GM19467 (cell line): Measurements from ENCODE around the gene ACBD4.
"Not testable (repeated sequence)": the region's sequence is repeated elsewhere in the genome, so short reads cannot be mapped to it uniquely, and the experiment has no call there.

Source experiments
- ATAC-seq: cut with Tn5 transposase; IDR thresholded peaks from one replicate; pipeline ENCODE4 v1.9.1; 2021; ENCODE audit warnings: mild to moderate bottlenecking, moderate library complexity; ENCODE audit not compliant: unreplicated experiment

The ACBD4 gene

GRCh38 chr17:45117848-45118646, 17.4 kb upstream of the ACBD4 start:
- ATAC-seq = no peak

- ATAC-seq = no peak
Measured at GRCh38 chr17:45118691-45119090, 16.8 kb upstream of the ACBD4 start.

GRCh38 chr17:45119964-45120363, 15.5 kb upstream of the ACBD4 start:
- ATAC-seq = no peak

GRCh38 chr17:45120558-45120957, 14.9 kb upstream of the ACBD4 start:
- no peak for ATAC-seq

GRCh38 chr17:45121055-45121454, 14.4 kb upstream of the ACBD4 start:
- no peak for ATAC-seq

GRCh38 chr17:45123076-45123770, 12.3 kb upstream of the ACBD4 start:
- no peak for ATAC-seq

- ATAC-seq = no peak
Measured at GRCh38 chr17:45123930-45124796, 11.3 kb upstream of the ACBD4 start.

- not testable (repeated sequence) for ATAC-seq
Measured at GRCh38 chr17:45124797-45125122, 10.7 kb upstream of the ACBD4 start.

- ATAC-seq = no peak
Measured at GRCh38 chr17:45125509-45125908, 10.0 kb upstream of the ACBD4 start.

GRCh38 chr17:45127207-45127547, 8.3 kb upstream of the ACBD4 start:
- no peak for ATAC-seq

- ATAC-seq = no peak
Measured at GRCh38 chr17:45127548-45128300, 7.8 kb upstream of the ACBD4 start.

GRCh38 chr17:45128331-45128730, 7.2 kb upstream of the ACBD4 start:
- no peak for ATAC-seq

GRCh38 chr17:45128989-45129388, 6.5 kb upstream of the ACBD4 start:
- no peak for ATAC-seq

GRCh38 chr17:45129426-45129939, 6.0 kb upstream of the ACBD4 start:
- ATAC-seq = no peak

- ATAC-seq = no peak
Measured at GRCh38 chr17:45129940-45130680, 5.4 kb upstream of the ACBD4 start.

GRCh38 chr17:45130681-45131615, 4.5 kb upstream of the ACBD4 start:
- ATAC-seq = no peak

- ATAC-seq = no peak
Measured at GRCh38 chr17:45131616-45132319, 3.7 kb upstream of the ACBD4 start.

- ATAC-seq = no peak
Measured at GRCh38 chr17:45132320-45132571, 3.2 kb upstream of the ACBD4 start, which contains the start of gene PLCD3. Gene PLCD3 (minus strand): TSS chr17:45132515. CDS start chr17:45132410, 105 bp downstream.
